ENCODE data around the gene REPIN1.

Gene REPIN1

GRCh38 chr7:150337659-150338081, 31.0 kb upstream of the REPIN1 start:
- no peak for DNase-seq

- DNase-seq, result no peak
Measured at GRCh38 chr7:150338166-150338829, 30.3 kb upstream of the REPIN1 start.

- DNase-seq, result no peak
Measured at GRCh38 chr7:150339409-150339809, 29.2 kb upstream of the REPIN1 start.

- no peak for DNase-seq
Measured at GRCh38 chr7:150340024-150340749, 28.4 kb upstream of the REPIN1 start.

- no peak for DNase-seq
Measured at GRCh38 chr7:150340875-150341262, 27.8 kb upstream of the REPIN1 start.

- DNase-seq, result no peak
Measured at GRCh38 chr7:150341263-150342120, 27.1 kb upstream of the REPIN1 start, which contains the start of gene RARRES2. RARRES2 (minus strand) TSS chr7:150341629; CDS start chr7:150340609, 1,020 bp downstream.

GRCh38 chr7:150342121-150342408, 26.6 kb upstream of the REPIN1 start:
- DNase-seq, result no peak

GRCh38 chr7:150343225-150343624, 25.4 kb upstream of the REPIN1 start:
- DNase-seq, result no peak

GRCh38 chr7:150344299-150344698, 24.3 kb upstream of the REPIN1 start:
- DNase-seq, result no peak

- DNase-seq, result no peak
Measured at GRCh38 chr7:150345012-150345411, 23.6 kb upstream of the REPIN1 start.

GRCh38 chr7:150346922-150347321, 21.7 kb upstream of the REPIN1 start:
- DNase-seq, result no peak

- no peak for DNase-seq
Measured at GRCh38 chr7:150351587-150352194, 16.9 kb upstream of the REPIN1 start.

GRCh38 chr7:150355666-150356059, 13.0 kb upstream of the REPIN1 start:
- no peak for DNase-seq

GRCh38 chr7:150356265-150356897, 12.2 kb upstream of the REPIN1 start:
- no peak for DNase-seq

GRCh38 chr7:150357270-150357669, 11.4 kb upstream of the REPIN1 start:
- peak; percentile 66 for DNase-seq

- DNase-seq, result no peak
Measured at GRCh38 chr7:150357771-150358427, 10.7 kb upstream of the REPIN1 start.

GRCh38 chr7:150358433-150358832, 10.2 kb upstream of the REPIN1 start:
- no peak for DNase-seq

GRCh38 chr7:150358988-150359621, 9.5 kb upstream of the REPIN1 start:
- no peak for DNase-seq

- no peak for DNase-seq
Measured at GRCh38 chr7:150359622-150360362, 8.8 kb upstream of the REPIN1 start.

GRCh38 chr7:150360363-150361058, 8.1 kb upstream of the REPIN1 start:
- no peak for DNase-seq
